Ectodermal cell (in vitro differentiated cells): ENCODE data around the gene SIK2. TPM values are rescaled to one million over a fixed set of nuclear protein-coding genes. Genes with fewer than 3 reads are reported as not detected.
A peak's percentile ranks its signal among the peaks of the same experiment; 100 is the strongest.

Experiments
- H3K27ac ChIP-seq: 2 replicates; pipeline ENCODE4 v1.7.0; 2013; ENCODE audit warnings: mild to moderate bottlenecking, low read depth, low read length; ENCODE audit not compliant: insufficient read depth, poor library complexity, severe bottlenecking
- H3K27me3 ChIP-seq: 2 replicates; pipeline ENCODE4 v1.7.0; 2013; ENCODE audit warnings: mild to moderate bottlenecking, low read length; ENCODE audit not compliant: insufficient read depth, control insufficient read depth, poor library complexity, severe bottlenecking
- H3K36me3 ChIP-seq: one replicate; pipeline ENCODE4 v1.7.0; 2013; ENCODE audit warnings: low read length; ENCODE audit not compliant: control insufficient read depth, insufficient read depth
- H3K4me1 ChIP-seq: one replicate; pipeline ENCODE4 v1.7.0; 2013; ENCODE audit warnings: low read length; ENCODE audit not compliant: control insufficient read depth, insufficient read depth
- H3K4me3 ChIP-seq: 2 replicates; pipeline ENCODE4 v1.7.0; 2013; ENCODE audit warnings: low read depth, low read length, control low read depth; ENCODE audit not compliant: insufficient read depth
- H3K9me3 ChIP-seq: 2 replicates; pipeline ENCODE4 v1.7.0; 2013; ENCODE audit warnings: mild to moderate bottlenecking, low read length, moderate library complexity; ENCODE audit not compliant: control insufficient read depth
- WGBS, 2 experiments: methylation state at CpG; one replicate each; pipeline ENCODE4 v1.1.7; 2013; ENCODE audit warnings: missing lambda C conversion rate in 2 of 2; 5-methylcytosine and 5-hydroxymethylcytosine counted together
- polyA plus RNA-seq, 4 experiments: library from polyadenylated mRNA; stranded (reverse); fragments of 50-300 nt; gene quantifications; one replicate each; pipeline ENCODE4 v1.2.3, GENCODE V29; 2013

The SIK2 gene
- 17.3 TPM for polyA plus RNA-seq (2013, experiment 1 of 4)
- 21.1 TPM for polyA plus RNA-seq (2013, experiment 2 of 4)
- 13.5 TPM for polyA plus RNA-seq (2013, experiment 3 of 4)
- 14.5 TPM for polyA plus RNA-seq (2013, experiment 4 of 4)

GRCh38 chr11:111601979-111602864, at the start of gene SIK2:
Gene SIK2, plus strand, starts transcription at chr11:111602449. Its CDS starts 115 bp downstream, at chr11:111602564.
- no peaks in the 10 kb centered on the region for H3K9me3 ChIP-seq
- WGBS, 2 experiments, result 0 to 1% methylated on average over 100 of the region's 100 CpGs
- peaks cover 7% of the 10 kb centered on the region for H3K4me1 ChIP-seq
- peak within 1 kb of the TSS; percentile 85 for H3K4me3 ChIP-seq
- peak within 1 kb of the TSS; percentile 38 for H3K27ac ChIP-seq
- no peaks in the 10 kb centered on the region for H3K36me3 ChIP-seq
- H3K27me3 ChIP-seq, result peaks cover 17% of the 10 kb centered on the region

GRCh38 chr11:111554532-111554931, 47.7 kb upstream of the SIK2 start:
- Histone ChIP-seq H3K4me3 (no peak overlapping the region), H3K9me3 (no peaks in the 10 kb centered on the region), H3K27me3 (no peaks in the 10 kb centered on the region), H3K36me3 (no peaks in the 10 kb centered on the region), H3K4me1 (peaks cover 1% of the 10 kb centered on the region), H3K27ac (no peak overlapping the region)

- Histone ChIP-seq H3K27me3 (no peaks in the 10 kb centered on the region), H3K9me3 (no peaks in the 10 kb centered on the region), H3K4me1 (no peaks in the 10 kb centered on the region), H3K4me3 (no peak overlapping the region), H3K27ac (no peak overlapping the region), H3K36me3 (no peaks in the 10 kb centered on the region)
These were observed 47.0 kb upstream of the SIK2 start for GRCh38 chr11:111555255-111555654.

GRCh38 chr11:111557425-111558111, 44.7 kb upstream of the SIK2 start:
- Histone ChIP-seq H3K4me1 (no peaks in the 10 kb centered on the region), H3K27me3 (no peaks in the 10 kb centered on the region), H3K36me3 (no peaks in the 10 kb centered on the region), H3K27ac (no peak overlapping the region), H3K4me3 (no peak overlapping the region), H3K9me3 (no peaks in the 10 kb centered on the region)
- 95 to 96% methylated on average over 5 of the region's 5 CpGs for WGBS, 2 experiments

GRCh38 chr11:111559800-111560464, 42.3 kb upstream of the SIK2 start:
- Histone ChIP-seq H3K27me3 (no peaks in the 10 kb centered on the region), H3K4me3 (no peak overlapping the region), H3K9me3 (no peaks in the 10 kb centered on the region), H3K4me1 (no peaks in the 10 kb centered on the region), H3K36me3 (no peaks in the 10 kb centered on the region), H3K27ac (no peak overlapping the region)
- 87 to 89% methylated on average over 11 of the region's 11 CpGs for WGBS, 2 experiments

GRCh38 chr11:111560800-111561199, 41.4 kb upstream of the SIK2 start:
- no peak overlapping the region for H3K27ac ChIP-seq
- 88 to 97% methylated on average over 3 of the region's 3 CpGs for WGBS, 2 experiments
- H3K4me1 ChIP-seq, result no peaks in the 10 kb centered on the region
- H3K36me3 ChIP-seq, result no peaks in the 10 kb centered on the region
- no peak overlapping the region for H3K4me3 ChIP-seq
- H3K27me3 ChIP-seq, result no peaks in the 10 kb centered on the region
- no peaks in the 10 kb centered on the region for H3K9me3 ChIP-seq

GRCh38 chr11:111561306-111561705, 40.9 kb upstream of the SIK2 start:
- no peak overlapping the region for H3K27ac ChIP-seq
- H3K36me3 ChIP-seq, result no peaks in the 10 kb centered on the region
- H3K4me3 ChIP-seq, result no peak overlapping the region
- H3K27me3 ChIP-seq, result no peaks in the 10 kb centered on the region
- no peaks in the 10 kb centered on the region for H3K9me3 ChIP-seq
- no peaks in the 10 kb centered on the region for H3K4me1 ChIP-seq
- WGBS, 2 experiments, result 76 to 92% methylated on average over 3 of the region's 3 CpGs

GRCh38 chr11:111561791-111562325, 40.4 kb upstream of the SIK2 start:
- 34 to 43% methylated on average over 3 of the region's 3 CpGs for WGBS, 2 experiments
- Histone ChIP-seq H3K9me3 (no peaks in the 10 kb centered on the region), H3K27ac (no peak overlapping the region)

GRCh38 chr11:111562692-111563389, 39.4 kb upstream of the SIK2 start:
- WGBS, 2 experiments, result 82 to 93% methylated on average over 10 of the region's 10 CpGs
- no peaks in the 10 kb centered on the region for H3K27me3 ChIP-seq
- H3K36me3 ChIP-seq, result no peaks in the 10 kb centered on the region
- H3K27ac ChIP-seq, result no peak overlapping the region
- no peaks in the 10 kb centered on the region for H3K9me3 ChIP-seq
- H3K4me1 ChIP-seq, result no peaks in the 10 kb centered on the region
- H3K4me3 ChIP-seq, result no peak overlapping the region

More at GRCh38 chr11:111561791-111562325, 40.4 kb upstream of the SIK2 start:
- Histone ChIP-seq H3K27me3 (no peaks in the 10 kb centered on the region), H3K36me3 (no peaks in the 10 kb centered on the region), H3K4me1 (no peaks in the 10 kb centered on the region), H3K4me3 (no peak overlapping the region)
